T-helper 2 cell treated with Interferon-gamma antibody and Interleukin-4, amounts not matched to agents 5 μg/mL and 100 μg/mL, for 36 hours (primary cell): Measurements from ENCODE around the gene MAST4.

Experiments
- DNase-seq: peaks from one replicate; pipeline ENCODE4 v3.0.0; 2021; ENCODE audit warnings: low spot score
- H3K27ac Mint-ChIP-seq: one replicate; pipeline ENCODE4 v1.8.0; 2021; ENCODE audit warnings: mild to moderate bottlenecking, mixed read lengths
- H3K27me3 Mint-ChIP-seq: one replicate; pipeline ENCODE4 v1.8.0; 2021; ENCODE audit warnings: low read depth, mixed read lengths
- H3K36me3 Mint-ChIP-seq: one replicate; pipeline ENCODE4 v1.8.0; 2021; ENCODE audit warnings: low read depth, mixed read lengths
- H3K4me1 Mint-ChIP-seq: one replicate; pipeline ENCODE4 v1.8.0; 2021; ENCODE audit warnings: low read depth, mixed read lengths
- H3K4me3 Mint-ChIP-seq: one replicate; pipeline ENCODE4 v1.8.0; 2022; ENCODE audit warnings: mild to moderate bottlenecking, moderate library complexity, mixed read lengths
- H3K9me3 Mint-ChIP-seq: one replicate; pipeline ENCODE4 v1.8.0; 2021; ENCODE audit warnings: mixed read lengths

Gene MAST4

GRCh38 chr5:66877843-66878242 lies 281.6 kb downstream of the MAST4 start:
- Mint-ChIP-seq H3K4me1 (peaks cover 8% of the 10 kb centered on the region), H3K4me3 (no peak overlapping the region), H3K27me3 (peaks cover 13% of the 10 kb centered on the region), H3K27ac (no peak overlapping the region), H3K9me3 (no peaks in the 10 kb centered on the region), H3K36me3 (no peaks in the 10 kb centered on the region)
- no peak for DNase-seq

- no peaks in the 10 kb centered on the region for H3K9me3 Mint-ChIP-seq
- H3K4me3 Mint-ChIP-seq: no peak overlapping the region
- H3K4me1 Mint-ChIP-seq: peaks cover 8% of the 10 kb centered on the region
- H3K27ac Mint-ChIP-seq: no peak overlapping the region
- H3K27me3 Mint-ChIP-seq: peaks cover 11% of the 10 kb centered on the region
- no peaks in the 10 kb centered on the region for H3K36me3 Mint-ChIP-seq
- no peak for DNase-seq
Measured at GRCh38 chr5:66880401-66880800, 284.2 kb downstream of the MAST4 start.

GRCh38 chr5:66881480-66882161 lies 285.4 kb downstream of the MAST4 start:
- Mint-ChIP-seq H3K9me3 (no peaks in the 10 kb centered on the region), H3K4me3 (no peak overlapping the region), H3K27me3 (peaks cover 18% of the 10 kb centered on the region), H3K36me3 (no peaks in the 10 kb centered on the region), H3K27ac (no peak overlapping the region), H3K4me1 (peaks cover 8% of the 10 kb centered on the region)
- DNase-seq: no peak

- peak; percentile 40 for DNase-seq
- Mint-ChIP-seq H3K27me3 (peaks cover 18% of the 10 kb centered on the region), H3K4me1 (peaks cover 8% of the 10 kb centered on the region), H3K36me3 (no peaks in the 10 kb centered on the region), H3K9me3 (no peaks in the 10 kb centered on the region), H3K27ac (no peak overlapping the region), H3K4me3 (no peak overlapping the region)
Measured at GRCh38 chr5:66882606-66883227, 286.5 kb downstream of the MAST4 start.

GRCh38 chr5:66884564-66885243 lies 288.5 kb downstream of the MAST4 start:
- Mint-ChIP-seq H3K4me3 (no peak overlapping the region), H3K27me3 (peaks cover 23% of the 10 kb centered on the region), H3K36me3 (no peaks in the 10 kb centered on the region), H3K4me1 (peaks cover 10% of the 10 kb centered on the region), H3K9me3 (no peaks in the 10 kb centered on the region), H3K27ac (no peak overlapping the region)
- no peak for DNase-seq

- H3K36me3 Mint-ChIP-seq: no peaks in the 10 kb centered on the region
- no peak overlapping the region for H3K27ac Mint-ChIP-seq
- peaks cover 12% of the 10 kb centered on the region for H3K4me1 Mint-ChIP-seq
- no peak for DNase-seq
- H3K4me3 Mint-ChIP-seq: no peak overlapping the region
- H3K27me3 Mint-ChIP-seq: peaks cover 36% of the 10 kb centered on the region
- H3K9me3 Mint-ChIP-seq: no peaks in the 10 kb centered on the region
Measured at GRCh38 chr5:66886941-66887340, 290.7 kb downstream of the MAST4 start.

- Mint-ChIP-seq H3K4me1 (peaks cover 8% of the 10 kb centered on the region), H3K36me3 (no peaks in the 10 kb centered on the region), H3K4me3 (no peak overlapping the region), H3K27me3 (peaks cover 37% of the 10 kb centered on the region), H3K27ac (no peak overlapping the region), H3K9me3 (no peaks in the 10 kb centered on the region)
- DNase-seq: no peak
Measured at GRCh38 chr5:66888613-66889012, 292.4 kb downstream of the MAST4 start.

- Mint-ChIP-seq H3K4me3 (no peak overlapping the region), H3K9me3 (no peaks in the 10 kb centered on the region), H3K27ac (no peak overlapping the region), H3K36me3 (no peaks in the 10 kb centered on the region), H3K4me1 (peaks cover 8% of the 10 kb centered on the region), H3K27me3 (peaks cover 37% of the 10 kb centered on the region)
- DNase-seq: no peak
Measured at GRCh38 chr5:66889056-66889455, 292.9 kb downstream of the MAST4 start.

- no peak for DNase-seq
- peaks cover 37% of the 10 kb centered on the region for H3K27me3 Mint-ChIP-seq
- H3K4me1 Mint-ChIP-seq: peaks cover 8% of the 10 kb centered on the region
- no peak overlapping the region for H3K4me3 Mint-ChIP-seq
- no peak overlapping the region for H3K27ac Mint-ChIP-seq
- H3K36me3 Mint-ChIP-seq: no peaks in the 10 kb centered on the region
- H3K9me3 Mint-ChIP-seq: no peaks in the 10 kb centered on the region
Measured at GRCh38 chr5:66889524-66889923, 293.3 kb downstream of the MAST4 start.

- peaks cover 8% of the 10 kb centered on the region for H3K4me1 Mint-ChIP-seq
- peaks cover 39% of the 10 kb centered on the region for H3K27me3 Mint-ChIP-seq
- no peak overlapping the region for H3K27ac Mint-ChIP-seq
- H3K9me3 Mint-ChIP-seq: no peaks in the 10 kb centered on the region
- H3K36me3 Mint-ChIP-seq: no peaks in the 10 kb centered on the region
- DNase-seq: no peak
- H3K4me3 Mint-ChIP-seq: no peak overlapping the region
Measured at GRCh38 chr5:66891184-66891925, 295.2 kb downstream of the MAST4 start.

GRCh38 chr5:66892716-66893115 lies 296.5 kb downstream of the MAST4 start:
- Mint-ChIP-seq H3K4me3 (no peak overlapping the region), H3K4me1 (peaks cover 8% of the 10 kb centered on the region), H3K9me3 (no peaks in the 10 kb centered on the region), H3K27ac (no peak overlapping the region), H3K36me3 (no peaks in the 10 kb centered on the region), H3K27me3 (peaks cover 40% of the 10 kb centered on the region)
- no peak for DNase-seq

- no peaks in the 10 kb centered on the region for H3K9me3 Mint-ChIP-seq
- H3K4me3 Mint-ChIP-seq: no peak overlapping the region
- no peak for DNase-seq
- no peaks in the 10 kb centered on the region for H3K36me3 Mint-ChIP-seq
- H3K27ac Mint-ChIP-seq: no peak overlapping the region
- H3K4me1 Mint-ChIP-seq: peaks cover 7% of the 10 kb centered on the region
- H3K27me3 Mint-ChIP-seq: peaks cover 35% of the 10 kb centered on the region
Measured at GRCh38 chr5:66894480-66895240, 298.5 kb downstream of the MAST4 start.

GRCh38 chr5:66896171-66896570 lies 300.0 kb downstream of the MAST4 start:
- peak; percentile 19 for DNase-seq
- H3K9me3 Mint-ChIP-seq: no peaks in the 10 kb centered on the region
- no peaks in the 10 kb centered on the region for H3K36me3 Mint-ChIP-seq
- H3K27ac Mint-ChIP-seq: no peak overlapping the region
- peaks cover 7% of the 10 kb centered on the region for H3K4me1 Mint-ChIP-seq
- peaks cover 33% of the 10 kb centered on the region for H3K27me3 Mint-ChIP-seq
- H3K4me3 Mint-ChIP-seq: no peak overlapping the region
